Endodermal cell (in vitro differentiated cells): ENCODE data around the gene SLC6A16. TPM values are rescaled to one million over a fixed set of nuclear protein-coding genes. Genes with fewer than 3 reads are reported as not detected.

ENCODE experiments used
- DNase-seq: peaks from one replicate; pipeline ENCODE4 v3.0.0-alpha.2; 2017
- H3K27ac ChIP-seq: 2 replicates; pipeline ENCODE4 v1.5.1; 2013; ENCODE audit warnings: mild to moderate bottlenecking, low read depth, low read length, moderate library complexity
- H3K27me3 ChIP-seq: 2 replicates; pipeline ENCODE4 v1.6.1; 2013; ENCODE audit warnings: mild to moderate bottlenecking, low read length, moderate library complexity; ENCODE audit not compliant: insufficient read depth, control insufficient read depth, poor library complexity, severe bottlenecking
- H3K36me3 ChIP-seq: 2 replicates; pipeline ENCODE4 v1.7.0; 2013; ENCODE audit warnings: mild to moderate bottlenecking, low read length, moderate library complexity; ENCODE audit not compliant: control insufficient read depth, insufficient read depth
- H3K4me1 ChIP-seq: one replicate; pipeline ENCODE4 v1.7.0; 2013; ENCODE audit warnings: low read length; ENCODE audit not compliant: control insufficient read depth, insufficient read depth
- H3K4me3 ChIP-seq: 2 replicates; pipeline ENCODE4 v1.5.1; 2013; ENCODE audit warnings: mild to moderate bottlenecking, low read length, moderate library complexity
- H3K9ac ChIP-seq: 2 replicates; pipeline ENCODE4 v1.6.1; 2013; ENCODE audit warnings: mild to moderate bottlenecking, low read length, moderate library complexity; ENCODE audit not compliant: poor library complexity, severe bottlenecking; ENCODE audit errors: extremely low read depth
- H3K9me3 ChIP-seq: 2 replicates; pipeline ENCODE4 v1.6.1; 2013; ENCODE audit warnings: mild to moderate bottlenecking, low read length, moderate library complexity; ENCODE audit not compliant: control insufficient read depth
- H3K27ac Mint-ChIP-seq: 2 replicates; pipeline ENCODE4 v1.8.0; 2020; ENCODE audit warnings: mixed read lengths
- H3K27me3 Mint-ChIP-seq: 2 replicates; pipeline ENCODE4 v1.8.0; 2021; ENCODE audit warnings: mild to moderate bottlenecking, mixed read lengths; ENCODE audit not compliant: insufficient read depth
- H3K36me3 Mint-ChIP-seq: 2 replicates; pipeline ENCODE4 v1.8.0; 2020; ENCODE audit warnings: low read depth, mixed read lengths
- H3K4me1 Mint-ChIP-seq: 2 replicates; pipeline ENCODE4 v1.8.0; 2020; ENCODE audit warnings: mixed read lengths
- H3K4me3 Mint-ChIP-seq: 2 replicates; pipeline ENCODE4 v1.8.0; 2020; ENCODE audit warnings: mild to moderate bottlenecking, moderate library complexity, mixed read lengths
- H3K9me3 Mint-ChIP-seq: 2 replicates; pipeline ENCODE4 v1.8.0; 2020; ENCODE audit warnings: mild to moderate bottlenecking, mixed read lengths
- CTCF ChIP-seq: fragments of 200-600 bp; sonication (generic); conservative IDR thresholded peaks from 2 replicates; pipeline ENCODE4 v1.5.0; 2021; ENCODE audit warnings: antibody characterized with exemption, mild to moderate bottlenecking
- WGBS, 2 experiments: methylation state at CpG; one replicate each; pipeline versions ENCODE4 v1.1.5 to v1.1.7; 2013; ENCODE audit warnings: missing lambda C conversion rate in 2 of 2, mixed read lengths in 1 of 2; ENCODE audit not compliant: insufficient coverage in 1 of 2, insufficient read length in 1 of 2; 5-methylcytosine and 5-hydroxymethylcytosine counted together
- total RNA-seq, 2 donors: library from RNA; stranded (reverse); fragmentation: NEBNext Ultra II Directional in 1 of 2; extraction: Animal tissue kit (Norgen Biotek cat#: 25700) in 1 of 2; gene quantifications; 2 replicates in 1 of 2; 3 replicates in 1 of 2; pipeline ENCODE4 v1.2.1, GENCODE V29; 2021

Gene SLC6A16
- total RNA-seq, 2 donors from 2014 or later = 3.3 to 3.4 TPM

- WGBS, 2 experiments = 80 to 82% methylated on average over 5 of the region's 5 CpGs
- no peak for DNase-seq
- Mint-ChIP-seq H3K4me1 (no peaks in the 10 kb centered on the region), H3K9me3 (peaks cover 20% of the 10 kb centered on the region), H3K27me3 (peaks cover 19% of the 10 kb centered on the region), H3K27ac (no peak overlapping the region), H3K4me3 (no peak overlapping the region), H3K36me3 (no peaks in the 10 kb centered on the region)
- peaks cover 18% of the 10 kb centered on the region for H3K9me3 ChIP-seq
- H3K27ac ChIP-seq = no peak overlapping the region
- H3K36me3 ChIP-seq = no peaks in the 10 kb centered on the region
- TF ChIP-seq CTCF = no peak
- H3K27me3 ChIP-seq = no peaks in the 10 kb centered on the region
- H3K4me3 ChIP-seq = no peak overlapping the region
- no peak overlapping the region for H3K9ac ChIP-seq
- H3K4me1 ChIP-seq = no peaks in the 10 kb centered on the region
These were observed 43.8 kb upstream of the SLC6A16 start for GRCh38 chr19:49368711-49369358.

DNA sequence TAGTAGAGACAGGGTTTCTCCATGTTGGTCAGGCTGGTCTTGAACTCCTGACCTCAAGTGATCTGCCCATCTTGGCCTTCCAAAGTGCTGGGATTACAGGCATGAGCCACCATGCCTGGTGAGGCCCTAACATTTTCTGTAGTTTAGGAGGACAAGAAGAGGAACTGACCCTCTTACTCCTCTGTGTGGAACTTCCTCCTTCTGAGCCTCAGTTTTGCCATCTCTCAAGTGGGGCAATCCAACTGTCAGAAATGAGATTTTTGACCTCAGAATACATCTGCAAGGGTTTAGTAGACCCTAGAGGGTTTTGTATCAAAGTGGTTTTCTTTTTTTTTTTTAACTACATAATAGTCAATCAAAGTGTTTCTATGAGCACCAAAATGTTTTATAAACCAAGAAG is 41.1 kb upstream of the SLC6A16 start:
- Mint-ChIP-seq H3K4me3 (no peak overlapping the region), H3K36me3 (no peaks in the 10 kb centered on the region), H3K27me3 (peaks cover 15% of the 10 kb centered on the region), H3K27ac (no peak overlapping the region), H3K9me3 (peaks cover 20% of the 10 kb centered on the region), H3K4me1 (no peaks in the 10 kb centered on the region)
- Histone ChIP-seq H3K27ac (no peak overlapping the region), H3K4me1 (no peaks in the 10 kb centered on the region), H3K36me3 (no peaks in the 10 kb centered on the region), H3K9ac (no peak overlapping the region), H3K27me3 (no peaks in the 10 kb centered on the region), H3K4me3 (no peak overlapping the region), H3K9me3 (peaks cover 18% of the 10 kb centered on the region)
- TF ChIP-seq CTCF = no peak
- no peak for DNase-seq

- no peak for DNase-seq
- TF ChIP-seq CTCF = no peak
- Mint-ChIP-seq H3K4me3 (no peak overlapping the region), H3K27me3 (peaks cover 3% of the 10 kb centered on the region), H3K9me3 (peaks cover 7% of the 10 kb centered on the region), H3K4me1 (peaks cover 4% of the 10 kb centered on the region), H3K36me3 (peaks cover 11% of the 10 kb centered on the region), H3K27ac (no peak overlapping the region)
- Histone ChIP-seq H3K27me3 (no peaks in the 10 kb centered on the region), H3K36me3 (peaks cover 5% of the 10 kb centered on the region), H3K4me3 (peak overlapping the region; percentile 68), H3K4me1 (no peaks in the 10 kb centered on the region), H3K27ac (no peak overlapping the region), H3K9me3 (peaks cover 7% of the 10 kb centered on the region), H3K9ac (no peak overlapping the region)
- 77 to 84% methylated on average over 16 to 27 of the region's 27 CpGs for WGBS, 2 experiments
These were observed 39.2 kb upstream of the SLC6A16 start for GRCh38 chr19:49364083-49364737.
